Measurements from ENCODE around the gene C6orf58. TPM values are rescaled to one million over a fixed set of nuclear protein-coding genes. Genes with fewer than 3 reads are reported as not detected.

The C6orf58 gene
- total and polyA plus RNA-seq, 9 donors = 0.74 TPM; not detected in 8

GRCh38 chr6:127635091-127635490 is 58.1 kb downstream of the C6orf58 start:
- Histone ChIP-seq H3K4me1 (ENCODE audit: insufficient read depth) (no peaks in the 10 kb centered on the region), H3K9me3 (no peaks in the 10 kb centered on the region), H3K36me3 (no peaks in the 10 kb centered on the region), H3K27me3 (no peaks in the 10 kb centered on the region), H3K4me3 (no peak overlapping the region), H3K27ac (no peak overlapping the region)
- intact Hi-C loops (cut with DNase I) = no loop called here
- 79 to 85% (median 83%) methylated on average over 4 of the region's 4 CpGs for WGBS, 3 donors
- no peak for TF ChIP-seq POLR2A (IDR thresholded peaks at IDR 0.05)
- no peak for TF ChIP-seq EP300 (IDR thresholded peaks at IDR 0.05)
- TF ChIP-seq CTCF (IDR thresholded peaks at IDR 0.05) = no peak
- no peak for DNase-seq

- intact Hi-C loops (cut with DNase I) = no loop called here
- Histone ChIP-seq H3K4me3 (no peak overlapping the region), H3K4me1 (ENCODE audit: insufficient read depth) (no peaks in the 10 kb centered on the region), H3K27ac (no peak overlapping the region), H3K36me3 (no peaks in the 10 kb centered on the region), H3K9me3 (no peaks in the 10 kb centered on the region), H3K27me3 (no peaks in the 10 kb centered on the region)
- TF ChIP-seq POLR2A (IDR thresholded peaks at IDR 0.05) (no peak), EP300 (IDR thresholded peaks at IDR 0.05) (no peak), CTCF (IDR thresholded peaks at IDR 0.05) (no peak)
- WGBS, 3 donors = 55 to 62% (median 57%) methylated on average over 5 of the region's 5 CpGs
- no peak for DNase-seq
Observed at GRCh38 chr6:127637830-127638409, 60.9 kb downstream of the C6orf58 start.

Other genes with a start within 250 kb of the C6orf58 start
- gene ECHDC1, start 233.6 kb upstream of the C6orf58 start, total RNA-seq = 10 to 100 TPM; 19.3 to 40.3 (median 21.8) TPM
- gene ECHDC1, start 233.6 kb upstream of the C6orf58 start, polyA plus RNA-seq = 10 to 100 TPM; 23.9 to 34.9 TPM
- 1 to 10 TPM; 1.8 to 5.0 (median 4.0) TPM for gene KIAA0408, start 117.8 kb upstream of the C6orf58 start, total RNA-seq
- 1 to 10 TPM; 2.1 to 7.4 TPM for gene KIAA0408, start 117.8 kb upstream of the C6orf58 start, polyA plus RNA-seq

All from ovary (tissue), 9 donors.